Measurements from ENCODE around the gene DCAF11. TPM values are rescaled to one million over a fixed set of nuclear protein-coding genes. Genes with fewer than 3 reads are reported as not detected.

The DCAF11 gene
- total RNA-seq = 70.5 and 83.5 TPM in 2 replicates

GRCh38 chr14:24114532-24115421 lies at the start of gene DCAF11, which contains the start of gene NRL:
DCAF11 (plus strand) TSS chr14:24114777; CDS start chr14:24115595, 818 bp downstream.
NRL (minus strand) TSS chr14:24114949; CDS start chr14:24082848, 32,101 bp downstream.
- TF ChIP-seq CTCF (IDR thresholded peaks at IDR 0.05; ENCODE audit: insufficient read depth, low read length, severe bottlenecking) = no peak
- FAIRE-seq = peak; percentile 23
- no peaks in the 10 kb centered on the region for H3K27me3 ChIP-seq (ENCODE audit: control insufficient read depth, insufficient read depth, low read length)

GRCh38 chr14:24064856-24065255 lies 49.7 kb upstream of the DCAF11 start:
- FAIRE-seq (no peak), DNase-seq (ENCODE audit: low read depth) (no peak)
- Histone ChIP-seq H3K4me3 (ENCODE audit: low read depth, low read length) (no peak overlapping the region), H3K36me3 (ENCODE audit: control insufficient read depth, insufficient read depth, low read length) (no peaks in the 10 kb centered on the region), H3K27me3 (ENCODE audit: control insufficient read depth, insufficient read depth, low read length) (peaks cover 1% of the 10 kb centered on the region)
- no peak for TF ChIP-seq CTCF (IDR thresholded peaks at IDR 0.05; ENCODE audit: insufficient read depth, low read length, severe bottlenecking)

More at GRCh38 chr14:24114532-24115421, at the start of gene DCAF11, which contains the start of gene NRL:
- peaks cover 18% of the 10 kb centered on the region for H3K36me3 ChIP-seq (ENCODE audit: control insufficient read depth, insufficient read depth, low read length)
- peak; percentile 99 for DNase-seq (ENCODE audit: low read depth)
- H3K4me3 ChIP-seq (ENCODE audit: low read depth, low read length) = peak within 1 kb of the TSS; percentile 63

GRCh38 chr14:24065408-24065807 lies 49.2 kb upstream of the DCAF11 start:
- Histone ChIP-seq H3K4me3 (ENCODE audit: low read depth, low read length) (no peak overlapping the region), H3K36me3 (ENCODE audit: control insufficient read depth, insufficient read depth, low read length) (no peaks in the 10 kb centered on the region), H3K27me3 (ENCODE audit: control insufficient read depth, insufficient read depth, low read length) (peaks cover 3% of the 10 kb centered on the region)
- no peak for DNase-seq (ENCODE audit: low read depth)
- no peak for TF ChIP-seq CTCF (IDR thresholded peaks at IDR 0.05; ENCODE audit: insufficient read depth, low read length, severe bottlenecking)
- no peak for FAIRE-seq

GRCh38 chr14:24066496-24067132 lies 48.0 kb upstream of the DCAF11 start:
- Histone ChIP-seq H3K27me3 (ENCODE audit: control insufficient read depth, insufficient read depth, low read length) (peaks cover 3% of the 10 kb centered on the region), H3K4me3 (ENCODE audit: low read depth, low read length) (no peak overlapping the region), H3K36me3 (ENCODE audit: control insufficient read depth, insufficient read depth, low read length) (no peaks in the 10 kb centered on the region)
- FAIRE-seq (no peak), DNase-seq (ENCODE audit: low read depth) (no peak)
- TF ChIP-seq CTCF (IDR thresholded peaks at IDR 0.05; ENCODE audit: insufficient read depth, low read length, severe bottlenecking) = no peak

GRCh38 chr14:24067133-24068082 lies 47.2 kb upstream of the DCAF11 start:
- Histone ChIP-seq H3K36me3 (ENCODE audit: control insufficient read depth, insufficient read depth, low read length) (no peaks in the 10 kb centered on the region), H3K27me3 (ENCODE audit: control insufficient read depth, insufficient read depth, low read length) (peaks cover 6% of the 10 kb centered on the region), H3K4me3 (ENCODE audit: low read depth, low read length) (no peak overlapping the region)
- DNase-seq (ENCODE audit: low read depth) (no peak), FAIRE-seq (no peak)
- no peak for TF ChIP-seq CTCF (IDR thresholded peaks at IDR 0.05; ENCODE audit: insufficient read depth, low read length, severe bottlenecking)

All from bronchial epithelial cell (primary cell).